Right lung (tissue), 10 donors: ENCODE data around the gene LYZL4. TPM values are rescaled to one million over a fixed set of nuclear protein-coding genes. Genes with fewer than 3 reads are reported as not detected.

Experiments
- DNase-seq, 2 donors: peaks; one replicate each; pipeline ENCODE4 v3.0.0-alpha.2; 2013
- long read RNA-seq, 8 donors: transcript quantifications; one replicate each; lab custom pipeline, GENCODE V29; 2026
- polyA plus RNA-seq, 5 donors: library from polyadenylated mRNA; unstranded; fragments of 120-200 nt; gene quantifications; one replicate each; pipeline versions ENCODE4 v1.2.1 to v1.2.3, GENCODE V29; 2013; ENCODE audit warnings: inconsistent platforms in 1 of 5, low replicate concordance in 1 of 5; ENCODE audit not compliant: insufficient read length in 5 of 5, insufficient read depth in 1 of 5

The LYZL4 gene
- polyA plus RNA-seq: not detected
- long read RNA-seq, donor 1: 0 reads
- long read RNA-seq, donor 2: 0 reads
- long read RNA-seq, donor 3: 0 reads
- long read RNA-seq, donor 4: 0 reads
- long read RNA-seq, donor 5: 0 reads
- long read RNA-seq, donor 6: 0 reads
- long read RNA-seq, donor 7: 0 reads
- long read RNA-seq, donor 8: 0 reads

GRCh38 chr3:42410370-42411131 lies at the start of gene LYZL4:
Gene LYZL4, minus strand, starts transcription at chr3:42410610. Its CDS starts 3,359 bp downstream, at chr3:42407251.
- DNase-seq: no peak

GRCh38 chr3:42459151-42459550 lies 48.7 kb upstream of the LYZL4 start:
- DNase-seq: no peak

GRCh38 chr3:42456211-42456610 lies 45.8 kb upstream of the LYZL4 start:
- no peak for DNase-seq

- DNase-seq: no peak
Observed at GRCh38 chr3:42451546-42452230, 41.3 kb upstream of the LYZL4 start.

- DNase-seq: no peak
Observed at GRCh38 chr3:42451116-42451515, 40.7 kb upstream of the LYZL4 start.

GRCh38 chr3:42450567-42450966 lies 40.2 kb upstream of the LYZL4 start:
- no peak for DNase-seq

- DNase-seq: no peak
Observed at GRCh38 chr3:42447481-42447880, 37.1 kb upstream of the LYZL4 start.

- no peak for DNase-seq
Observed at GRCh38 chr3:42446111-42447050, 36.0 kb upstream of the LYZL4 start.

GRCh38 chr3:42443819-42444436 lies 33.5 kb upstream of the LYZL4 start:
- DNase-seq: peak; percentile 38 to 65

- DNase-seq: no peak
Observed at GRCh38 chr3:42443292-42443691, 32.9 kb upstream of the LYZL4 start.

- DNase-seq: no peak
Observed at GRCh38 chr3:42442640-42443039, 32.2 kb upstream of the LYZL4 start.

GRCh38 chr3:42441791-42442190 lies 31.4 kb upstream of the LYZL4 start:
- no peak for DNase-seq

GRCh38 chr3:42440924-42441323 lies 30.5 kb upstream of the LYZL4 start:
- no peak for DNase-seq

GRCh38 chr3:42439261-42440115 lies 29.1 kb upstream of the LYZL4 start:
- no peak for DNase-seq

GRCh38 chr3:42438758-42439157 lies 28.3 kb upstream of the LYZL4 start:
- no peak for DNase-seq

GRCh38 chr3:42438193-42438592 lies 27.8 kb upstream of the LYZL4 start:
- no peak for DNase-seq

- DNase-seq: no peak
Observed at GRCh38 chr3:42434777-42435380, 24.5 kb upstream of the LYZL4 start.

- DNase-seq: no peak
Observed at GRCh38 chr3:42432485-42432884, 22.1 kb upstream of the LYZL4 start.

GRCh38 chr3:42430781-42431532 lies 20.5 kb upstream of the LYZL4 start:
- DNase-seq: no peak
